ENCODE results near the gene OPRD1. TPM values are rescaled to one million over a fixed set of nuclear protein-coding genes. Genes with fewer than 3 reads are reported as not detected.
"Not testable (repeated sequence)": the region's sequence is repeated elsewhere in the genome, so short reads cannot be mapped to it uniquely, and the experiment has no call there.

The OPRD1 gene
- total RNA-seq, 1 donor from 2014 or later, result 1.2 TPM

- peaks cover 12% of the 10 kb centered on the region for H3K4me1 Mint-ChIP-seq (ENCODE audit: low read depth, unreplicated experiment)
- H3K4me3 Mint-ChIP-seq (ENCODE audit: unreplicated experiment), result no peak overlapping the region
- H3K27me3 Mint-ChIP-seq (ENCODE audit: unreplicated experiment), result peaks cover 8% of the 10 kb centered on the region
- no peak for DNase-seq
- TF ChIP-seq, protein P1, sequence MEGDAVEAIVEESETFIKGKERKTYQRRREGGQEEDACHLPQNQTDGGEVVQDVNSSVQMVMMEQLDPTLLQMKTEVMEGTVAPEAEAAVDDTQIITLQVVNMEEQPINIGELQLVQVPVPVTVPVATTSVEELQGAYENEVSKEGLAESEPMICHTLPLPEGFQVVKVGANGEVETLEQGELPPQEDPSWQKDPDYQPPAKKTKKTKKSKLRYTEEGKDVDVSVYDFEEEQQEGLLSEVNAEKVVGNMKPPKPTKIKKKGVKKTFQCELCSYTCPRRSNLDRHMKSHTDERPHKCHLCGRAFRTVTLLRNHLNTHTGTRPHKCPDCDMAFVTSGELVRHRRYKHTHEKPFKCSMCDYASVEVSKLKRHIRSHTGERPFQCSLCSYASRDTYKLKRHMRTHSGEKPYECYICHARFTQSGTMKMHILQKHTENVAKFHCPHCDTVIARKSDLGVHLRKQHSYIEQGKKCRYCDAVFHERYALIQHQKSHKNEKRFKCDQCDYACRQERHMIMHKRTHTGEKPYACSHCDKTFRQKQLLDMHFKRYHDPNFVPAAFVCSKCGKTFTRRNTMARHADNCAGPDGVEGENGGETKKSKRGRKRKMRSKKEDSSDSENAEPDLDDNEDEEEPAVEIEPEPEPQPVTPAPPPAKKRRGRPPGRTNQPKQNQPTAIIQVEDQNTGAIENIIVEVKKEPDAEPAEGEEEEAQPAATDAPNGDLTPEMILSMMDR (IDR thresholded peaks at IDR 0.05; ENCODE audit: partially characterized antibody, unreplicated experiment), result no peak
- peaks cover 2% of the 10 kb centered on the region for H3K9me3 Mint-ChIP-seq (ENCODE audit: unreplicated experiment)
- H3K27ac Mint-ChIP-seq (ENCODE audit: unreplicated experiment), result no peak overlapping the region
- no peaks in the 10 kb centered on the region for H3K36me3 Mint-ChIP-seq (ENCODE audit: unreplicated experiment)
Observed at GRCh38 chr1:28782011-28782410, 30.0 kb upstream of the OPRD1 start.

GRCh38 chr1:28783363-28783762 lies 28.6 kb upstream of the OPRD1 start:
- DNase-seq, result no peak
- no peak overlapping the region for H3K4me3 Mint-ChIP-seq (ENCODE audit: unreplicated experiment)
- no peaks in the 10 kb centered on the region for H3K9me3 Mint-ChIP-seq (ENCODE audit: unreplicated experiment)

GRCh38 chr1:28789412-28789811 lies 22.6 kb upstream of the OPRD1 start:
- DNase-seq, result no peak
- TF ChIP-seq, protein P1 (IDR thresholded peaks at IDR 0.05; ENCODE audit: partially characterized antibody, unreplicated experiment), result no peak
- Mint-ChIP-seq H3K27me3 (ENCODE audit: unreplicated experiment) (peaks cover 8% of the 10 kb centered on the region), H3K36me3 (ENCODE audit: unreplicated experiment) (no peaks in the 10 kb centered on the region), H3K4me1 (ENCODE audit: low read depth, unreplicated experiment) (peaks cover 10% of the 10 kb centered on the region), H3K27ac (ENCODE audit: unreplicated experiment) (no peak overlapping the region), H3K9me3 (ENCODE audit: unreplicated experiment) (no peaks in the 10 kb centered on the region), H3K4me3 (ENCODE audit: unreplicated experiment) (no peak overlapping the region)

More at GRCh38 chr1:28783363-28783762, 28.6 kb upstream of the OPRD1 start:
- Mint-ChIP-seq H3K27me3 (ENCODE audit: unreplicated experiment) (peaks cover 4% of the 10 kb centered on the region), H3K4me1 (ENCODE audit: low read depth, unreplicated experiment) (peaks cover 12% of the 10 kb centered on the region), H3K27ac (ENCODE audit: unreplicated experiment) (no peak overlapping the region), H3K36me3 (ENCODE audit: unreplicated experiment) (no peaks in the 10 kb centered on the region)
- TF ChIP-seq, protein P1 (IDR thresholded peaks at IDR 0.05; ENCODE audit: partially characterized antibody, unreplicated experiment), result no peak

GRCh38 chr1:28789816-28790215 lies 22.2 kb upstream of the OPRD1 start:
- Mint-ChIP-seq H3K27me3 (ENCODE audit: unreplicated experiment) (peaks cover 8% of the 10 kb centered on the region), H3K27ac (ENCODE audit: unreplicated experiment) (no peak overlapping the region), H3K9me3 (ENCODE audit: unreplicated experiment) (no peaks in the 10 kb centered on the region), H3K36me3 (ENCODE audit: unreplicated experiment) (no peaks in the 10 kb centered on the region), H3K4me1 (ENCODE audit: low read depth, unreplicated experiment) (peaks cover 10% of the 10 kb centered on the region), H3K4me3 (ENCODE audit: unreplicated experiment) (no peak overlapping the region)
- DNase-seq, result no peak
- TF ChIP-seq, protein P1 (IDR thresholded peaks at IDR 0.05; ENCODE audit: partially characterized antibody, unreplicated experiment), result no peak

- no peak overlapping the region for H3K27ac Mint-ChIP-seq (ENCODE audit: unreplicated experiment)
- TF ChIP-seq, protein P1 (IDR thresholded peaks at IDR 0.05; ENCODE audit: partially characterized antibody, unreplicated experiment), result no peak
- H3K4me3 Mint-ChIP-seq (ENCODE audit: unreplicated experiment), result no peak overlapping the region
- H3K36me3 Mint-ChIP-seq (ENCODE audit: unreplicated experiment), result no peaks in the 10 kb centered on the region
- peaks cover 10% of the 10 kb centered on the region for H3K4me1 Mint-ChIP-seq (ENCODE audit: low read depth, unreplicated experiment)
- DNase-seq, result no peak
- no peaks in the 10 kb centered on the region for H3K9me3 Mint-ChIP-seq (ENCODE audit: unreplicated experiment)
- H3K27me3 Mint-ChIP-seq (ENCODE audit: unreplicated experiment), result peaks cover 4% of the 10 kb centered on the region
Observed at GRCh38 chr1:28790377-28791035, 21.5 kb upstream of the OPRD1 start.

GRCh38 chr1:28791929-28792328 lies 20.0 kb upstream of the OPRD1 start:
- H3K4me1 Mint-ChIP-seq (ENCODE audit: low read depth, unreplicated experiment); H3K36me3 Mint-ChIP-seq (ENCODE audit: unreplicated experiment); DNase-seq; H3K27ac Mint-ChIP-seq (ENCODE audit: unreplicated experiment); H3K27me3 Mint-ChIP-seq (ENCODE audit: unreplicated experiment); H3K9me3 Mint-ChIP-seq (ENCODE audit: unreplicated experiment); H3K4me3 Mint-ChIP-seq (ENCODE audit: unreplicated experiment): not testable (repeated sequence)
